Choroid plexus epithelial cell (primary cell): ENCODE data around the gene SAA1.

ENCODE experiments used
- DNase-seq: peaks from one replicate; pipeline ENCODE4 v3.0.0-alpha.2; 2010; ENCODE audit warnings: low read depth
- H3K4me3 ChIP-seq: 2 replicates; pipeline ENCODE4 v1.5.1; 2011; ENCODE audit warnings: low read depth, mild to moderate bottlenecking, control low read depth, low read length, moderate library complexity
- TF ChIP-seq, protein P1 (sequence below): conservative IDR thresholded peaks from 2 replicates; pipeline ENCODE4 v1.5.1; 2011; ENCODE audit warnings: low read depth, mild to moderate bottlenecking, control low read depth, inconsistent platforms, low read length, moderate library complexity

The SAA1 gene

DNA sequence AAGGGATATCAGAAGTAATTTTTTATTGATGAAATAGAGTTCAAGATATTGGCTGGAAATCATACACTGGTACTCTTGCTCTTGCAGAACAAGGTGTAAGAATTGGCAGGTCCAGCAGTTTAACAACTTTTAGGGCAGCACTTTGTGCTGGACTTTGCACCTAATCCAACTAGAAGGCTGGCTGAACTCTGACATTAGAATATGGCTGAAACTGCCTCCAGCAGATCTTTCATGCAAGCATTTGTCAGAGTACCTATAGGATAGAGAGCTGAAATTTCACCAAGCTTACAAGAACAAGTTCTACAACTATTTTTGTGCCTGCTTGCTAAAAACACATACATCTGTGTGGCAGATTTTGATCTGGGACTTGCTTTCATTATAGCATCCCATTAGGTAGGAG, 38.7 kb downstream of the SAA1 start:
- TF ChIP-seq, protein P1, sequence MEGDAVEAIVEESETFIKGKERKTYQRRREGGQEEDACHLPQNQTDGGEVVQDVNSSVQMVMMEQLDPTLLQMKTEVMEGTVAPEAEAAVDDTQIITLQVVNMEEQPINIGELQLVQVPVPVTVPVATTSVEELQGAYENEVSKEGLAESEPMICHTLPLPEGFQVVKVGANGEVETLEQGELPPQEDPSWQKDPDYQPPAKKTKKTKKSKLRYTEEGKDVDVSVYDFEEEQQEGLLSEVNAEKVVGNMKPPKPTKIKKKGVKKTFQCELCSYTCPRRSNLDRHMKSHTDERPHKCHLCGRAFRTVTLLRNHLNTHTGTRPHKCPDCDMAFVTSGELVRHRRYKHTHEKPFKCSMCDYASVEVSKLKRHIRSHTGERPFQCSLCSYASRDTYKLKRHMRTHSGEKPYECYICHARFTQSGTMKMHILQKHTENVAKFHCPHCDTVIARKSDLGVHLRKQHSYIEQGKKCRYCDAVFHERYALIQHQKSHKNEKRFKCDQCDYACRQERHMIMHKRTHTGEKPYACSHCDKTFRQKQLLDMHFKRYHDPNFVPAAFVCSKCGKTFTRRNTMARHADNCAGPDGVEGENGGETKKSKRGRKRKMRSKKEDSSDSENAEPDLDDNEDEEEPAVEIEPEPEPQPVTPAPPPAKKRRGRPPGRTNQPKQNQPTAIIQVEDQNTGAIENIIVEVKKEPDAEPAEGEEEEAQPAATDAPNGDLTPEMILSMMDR: no peak
- no peak for DNase-seq
- no peak overlapping the region for H3K4me3 ChIP-seq

DNA sequence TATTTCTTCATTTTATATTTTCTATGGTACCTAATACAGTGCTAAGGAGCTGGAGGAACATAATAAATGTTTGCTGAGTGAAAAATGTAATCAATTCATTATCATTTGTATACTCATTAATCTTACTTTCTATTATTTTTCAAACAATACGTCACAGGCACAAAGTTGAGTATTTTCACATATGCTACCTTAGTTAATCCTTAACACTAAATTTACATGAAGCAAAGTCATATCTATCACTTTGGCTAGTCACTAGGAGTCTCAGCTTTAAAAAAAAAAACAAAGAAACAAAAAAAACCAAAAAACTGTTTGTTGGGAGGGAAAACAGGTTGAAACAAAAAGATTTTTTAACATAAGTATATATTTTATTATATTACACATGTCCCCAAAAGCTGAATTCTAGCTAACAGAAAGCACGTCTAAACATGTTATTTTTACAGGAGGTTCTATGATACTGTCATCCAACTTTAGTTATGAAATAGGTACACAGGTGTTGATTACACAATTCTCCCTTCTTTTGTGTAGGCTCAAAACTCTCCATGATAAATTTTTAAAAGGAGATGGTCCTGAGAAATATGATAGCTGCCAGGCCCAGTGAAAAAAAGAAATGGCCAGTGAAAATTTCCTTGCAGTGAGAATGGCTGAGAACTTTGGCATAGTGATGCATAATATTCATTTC, 41.5 kb downstream of the SAA1 start:
- no peak for DNase-seq
- TF ChIP-seq, protein P1: no peak
- no peak overlapping the region for H3K4me3 ChIP-seq

DNA sequence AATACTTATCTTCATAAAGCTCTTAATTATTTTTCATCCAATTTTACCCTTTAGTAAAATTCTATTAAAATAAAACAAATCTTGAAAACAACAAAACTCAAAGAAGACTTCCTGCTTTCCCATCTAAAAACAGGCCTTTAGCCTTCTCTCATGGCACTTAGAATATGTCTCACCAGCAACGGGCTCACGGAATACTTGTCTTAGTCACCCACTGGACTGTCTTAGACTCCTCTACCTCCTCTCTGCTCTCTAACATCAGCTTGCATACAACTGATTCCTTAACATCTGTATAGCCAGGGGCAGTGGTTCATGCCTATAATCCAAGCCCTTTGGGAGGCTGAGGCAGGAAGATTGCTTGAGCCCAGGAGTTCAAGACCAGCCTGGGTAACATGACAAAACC, 42.2 kb downstream of the SAA1 start:
- TF ChIP-seq, protein P1: no peak
- no peak for DNase-seq
- no peak overlapping the region for H3K4me3 ChIP-seq

DNA sequence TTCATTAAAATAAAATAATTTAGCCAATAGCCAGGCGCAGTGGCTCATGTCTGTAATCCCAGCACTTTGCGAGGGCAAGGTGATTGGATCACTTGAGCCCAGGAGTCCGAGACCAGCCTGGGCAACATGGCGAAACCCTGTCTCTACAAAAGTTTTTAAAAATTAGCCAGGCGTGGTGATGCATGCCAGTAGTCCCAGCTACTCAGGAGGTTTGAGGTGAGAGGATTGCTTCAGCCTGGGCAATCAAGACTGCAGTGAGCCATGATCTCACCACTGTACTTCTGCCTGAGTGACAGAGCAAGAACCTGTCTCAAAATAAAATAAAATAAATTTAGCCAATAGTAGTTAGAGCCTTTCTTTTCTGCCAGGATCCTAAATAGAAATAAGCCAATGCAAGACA, 43.6 kb downstream of the SAA1 start:
- DNase-seq: no peak
- TF ChIP-seq, protein P1: no peak
- no peak overlapping the region for H3K4me3 ChIP-seq

DNA sequence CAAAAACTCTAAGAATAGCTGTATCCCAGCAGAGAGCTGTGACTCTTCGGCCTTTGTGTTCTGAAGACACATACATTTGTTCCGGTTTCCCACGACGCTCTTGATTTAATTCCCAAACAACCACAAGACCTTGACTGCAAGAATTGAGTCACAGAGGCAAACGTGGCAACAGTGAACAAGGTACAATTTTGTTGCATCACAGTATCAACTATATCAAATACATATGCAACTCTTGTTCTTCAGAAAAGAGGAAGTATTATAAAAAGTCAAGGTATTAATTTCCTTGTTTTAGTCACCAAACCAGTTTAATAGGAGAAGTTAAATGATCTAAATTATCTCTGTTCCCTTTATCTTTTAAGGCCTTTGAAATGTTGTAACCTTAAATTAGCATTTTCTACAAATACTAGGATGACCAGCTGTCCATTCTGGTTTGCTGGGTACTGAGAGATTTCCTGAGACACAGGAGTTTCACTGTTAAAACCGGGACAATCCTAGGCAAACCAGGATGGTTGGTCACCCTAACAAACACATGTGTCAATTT, 44.8 kb downstream of the SAA1 start:
- DNase-seq: peak; percentile 92
- TF ChIP-seq, protein P1: no peak
- H3K4me3 ChIP-seq: no peak overlapping the region

DNA sequence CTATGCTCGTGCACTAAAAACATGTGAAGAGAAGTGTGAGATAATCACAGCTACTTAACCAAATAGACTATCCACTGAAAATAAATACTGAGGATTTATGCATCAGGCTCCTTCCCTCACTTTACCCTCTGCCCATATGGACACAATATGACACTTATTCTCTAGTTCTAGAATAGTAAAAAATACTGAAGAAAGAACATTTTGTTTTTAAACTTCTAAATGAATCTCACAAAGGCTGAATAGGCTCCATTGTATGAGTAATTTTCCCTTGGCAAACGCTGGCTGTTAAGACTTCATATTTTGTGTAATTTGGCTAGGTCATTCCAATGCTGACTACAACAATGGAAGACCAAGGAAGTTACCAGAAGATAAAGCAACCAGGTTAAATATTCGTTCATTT, 45.9 kb downstream of the SAA1 start:
- TF ChIP-seq, protein P1: no peak
- peak; percentile 42 for DNase-seq
- H3K4me3 ChIP-seq: no peak overlapping the region
